ENCODE data around the gene SCYGR3.

SCYGR3 gene

GRCh38 chr2:227654426-227654825 lies 39.8 kb upstream of the SCYGR3 start:
- Histone ChIP-seq H3K27me3 (ENCODE audit: insufficient read depth, low read depth, severe bottlenecking) (no peaks in the 10 kb centered on the region), H3K27ac (no peak overlapping the region), H3K4me3 (ENCODE audit: low read depth, low read length) (no peak overlapping the region), H3K9me3 (ENCODE audit: severe bottlenecking) (no peaks in the 10 kb centered on the region), H3K36me3 (no peaks in the 10 kb centered on the region)
- TF ChIP-seq CTCF (IDR thresholded peaks at IDR 0.05; ENCODE audit: low read depth, low read length), result no peak
- no peak for DNase-seq

- no peaks in the 10 kb centered on the region for H3K27me3 ChIP-seq (ENCODE audit: insufficient read depth, low read depth, severe bottlenecking)
- H3K4me3 ChIP-seq (ENCODE audit: low read depth, low read length), result no peak overlapping the region
- TF ChIP-seq CTCF (IDR thresholded peaks at IDR 0.05; ENCODE audit: low read depth, low read length), result no peak
- H3K27ac ChIP-seq, result no peak overlapping the region
- no peaks in the 10 kb centered on the region for H3K36me3 ChIP-seq
- DNase-seq, result no peak
- no peaks in the 10 kb centered on the region for H3K9me3 ChIP-seq (ENCODE audit: severe bottlenecking)
Measured at GRCh38 chr2:227653419-227653818, 38.8 kb upstream of the SCYGR3 start.

- DNase-seq, result no peak
- Histone ChIP-seq H3K36me3 (no peaks in the 10 kb centered on the region), H3K9me3 (ENCODE audit: severe bottlenecking) (no peaks in the 10 kb centered on the region), H3K4me3 (ENCODE audit: low read depth, low read length) (no peak overlapping the region), H3K27me3 (ENCODE audit: insufficient read depth, low read depth, severe bottlenecking) (no peaks in the 10 kb centered on the region), H3K27ac (no peak overlapping the region)
- no peak for TF ChIP-seq CTCF (IDR thresholded peaks at IDR 0.05; ENCODE audit: low read depth, low read length)
Measured at GRCh38 chr2:227643990-227644551, 29.4 kb upstream of the SCYGR3 start.

GRCh38 chr2:227642656-227643055 lies 28.0 kb upstream of the SCYGR3 start:
- Histone ChIP-seq H3K36me3 (no peaks in the 10 kb centered on the region), H3K27ac (no peak overlapping the region), H3K4me3 (ENCODE audit: low read depth, low read length) (no peak overlapping the region), H3K9me3 (ENCODE audit: severe bottlenecking) (no peaks in the 10 kb centered on the region), H3K27me3 (ENCODE audit: insufficient read depth, low read depth, severe bottlenecking) (no peaks in the 10 kb centered on the region)
- no peak for TF ChIP-seq CTCF (IDR thresholded peaks at IDR 0.05; ENCODE audit: low read depth, low read length)
- no peak for DNase-seq

GRCh38 chr2:227634201-227634600 lies 19.6 kb upstream of the SCYGR3 start:
- DNase-seq, result no peak
- TF ChIP-seq CTCF (IDR thresholded peaks at IDR 0.05; ENCODE audit: low read depth, low read length), result no peak
- no peaks in the 10 kb centered on the region for H3K36me3 ChIP-seq
- H3K27ac ChIP-seq, result no peak overlapping the region
- H3K9me3 ChIP-seq (ENCODE audit: severe bottlenecking), result no peaks in the 10 kb centered on the region
- H3K4me3 ChIP-seq (ENCODE audit: low read depth, low read length), result no peak overlapping the region
- peaks cover 2% of the 10 kb centered on the region for H3K27me3 ChIP-seq (ENCODE audit: insufficient read depth, low read depth, severe bottlenecking)

- no peaks in the 10 kb centered on the region for H3K9me3 ChIP-seq (ENCODE audit: severe bottlenecking)
- no peaks in the 10 kb centered on the region for H3K36me3 ChIP-seq
- no peak overlapping the region for H3K4me3 ChIP-seq (ENCODE audit: low read depth, low read length)
- DNase-seq, result no peak
- peaks cover 3% of the 10 kb centered on the region for H3K27me3 ChIP-seq (ENCODE audit: insufficient read depth, low read depth, severe bottlenecking)
- TF ChIP-seq CTCF (IDR thresholded peaks at IDR 0.05; ENCODE audit: low read depth, low read length), result no peak
- no peak overlapping the region for H3K27ac ChIP-seq
Measured at GRCh38 chr2:227632827-227633226, 18.2 kb upstream of the SCYGR3 start.

Measured in WERI-Rb-1 (cell line).